Omental fat pad (tissue), 4 donors: ENCODE results near the gene NTM. TPM values are rescaled to one million over a fixed set of nuclear protein-coding genes. Genes with fewer than 3 reads are reported as not detected.

Experiments used
- ATAC-seq: fragments of 150-250 bp; one replicate; pipeline ENCODE4 v1.9.1; 2016; ENCODE audit warnings: mild to moderate bottlenecking, moderate library complexity; ENCODE audit not compliant: low FRiP score
- DNase-seq: peaks from one replicate; pipeline ENCODE4 v3.0.0-alpha.2; 2019; ENCODE audit warnings: low spot score
- total RNA-seq, 4 donors: library from RNA; depleted of rRNA; stranded (reverse); fragments of >200 nt; gene quantifications; one replicate each; pipeline ENCODE4 v1.1.0, GENCODE V29; 2016
- TF ChIP-seq, protein P1 (sequence below), 3 donors: fragments of 450-650 bp; IDR thresholded peaks; one replicate each; pipeline ENCODE4 v1.5.1; 2016 to 2017; ENCODE audit warnings: antibody characterized with exemption in 3 of 3, mild to moderate bottlenecking in 3 of 3, moderate library complexity in 2 of 3

NTM gene
- total RNA-seq, 4 donors from 2014 or later: 0.56 to 5.5 (median 2.4) TPM

DNA sequence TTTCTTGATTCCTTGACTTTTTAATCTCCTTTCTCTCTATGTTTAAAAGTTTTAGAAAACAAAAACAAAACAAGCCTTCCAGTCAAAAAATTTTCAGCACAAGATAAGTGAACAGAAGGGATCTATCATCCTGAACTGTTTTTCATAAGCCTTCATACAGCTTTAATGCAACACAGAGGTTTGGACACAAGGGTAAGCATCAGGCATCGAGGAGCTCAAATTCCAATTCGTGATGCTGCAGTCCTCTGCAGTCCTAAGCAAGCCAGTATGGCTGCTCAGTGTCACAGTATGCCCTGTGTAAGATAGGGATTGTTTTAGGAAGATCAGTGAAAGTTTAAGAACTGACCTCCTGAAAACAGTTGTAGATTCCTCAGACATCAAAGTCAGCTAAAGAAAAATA, 740.9 kb downstream of the NTM start:
- ATAC-seq (no peak), DNase-seq (no peak)
- TF ChIP-seq, protein P1, sequence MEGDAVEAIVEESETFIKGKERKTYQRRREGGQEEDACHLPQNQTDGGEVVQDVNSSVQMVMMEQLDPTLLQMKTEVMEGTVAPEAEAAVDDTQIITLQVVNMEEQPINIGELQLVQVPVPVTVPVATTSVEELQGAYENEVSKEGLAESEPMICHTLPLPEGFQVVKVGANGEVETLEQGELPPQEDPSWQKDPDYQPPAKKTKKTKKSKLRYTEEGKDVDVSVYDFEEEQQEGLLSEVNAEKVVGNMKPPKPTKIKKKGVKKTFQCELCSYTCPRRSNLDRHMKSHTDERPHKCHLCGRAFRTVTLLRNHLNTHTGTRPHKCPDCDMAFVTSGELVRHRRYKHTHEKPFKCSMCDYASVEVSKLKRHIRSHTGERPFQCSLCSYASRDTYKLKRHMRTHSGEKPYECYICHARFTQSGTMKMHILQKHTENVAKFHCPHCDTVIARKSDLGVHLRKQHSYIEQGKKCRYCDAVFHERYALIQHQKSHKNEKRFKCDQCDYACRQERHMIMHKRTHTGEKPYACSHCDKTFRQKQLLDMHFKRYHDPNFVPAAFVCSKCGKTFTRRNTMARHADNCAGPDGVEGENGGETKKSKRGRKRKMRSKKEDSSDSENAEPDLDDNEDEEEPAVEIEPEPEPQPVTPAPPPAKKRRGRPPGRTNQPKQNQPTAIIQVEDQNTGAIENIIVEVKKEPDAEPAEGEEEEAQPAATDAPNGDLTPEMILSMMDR (IDR thresholded peaks at IDR 0.05): no peak

DNA sequence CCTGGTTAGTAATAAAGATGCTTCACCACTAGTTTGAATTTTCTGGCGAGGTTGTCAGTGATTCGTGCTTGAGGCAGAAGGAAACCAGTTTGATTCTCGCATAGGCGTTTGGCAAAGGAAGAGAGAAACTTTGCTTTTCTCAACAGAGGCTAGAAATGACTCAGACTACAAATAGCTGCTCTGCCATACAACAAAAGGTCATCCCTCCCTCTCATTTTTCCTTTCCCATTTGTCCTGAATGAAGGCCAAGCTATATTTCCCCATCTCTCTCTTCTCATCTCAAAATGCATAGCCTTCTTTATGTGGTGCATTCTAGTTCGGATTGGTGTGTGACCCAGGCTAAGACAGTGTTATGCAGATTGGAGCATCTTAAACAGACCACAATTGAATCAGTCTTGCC, 741.4 kb downstream of the NTM start:
- DNase-seq: no peak
- TF ChIP-seq, protein P1 (IDR thresholded peaks at IDR 0.05): no peak
- ATAC-seq: peak; percentile 89

DNA sequence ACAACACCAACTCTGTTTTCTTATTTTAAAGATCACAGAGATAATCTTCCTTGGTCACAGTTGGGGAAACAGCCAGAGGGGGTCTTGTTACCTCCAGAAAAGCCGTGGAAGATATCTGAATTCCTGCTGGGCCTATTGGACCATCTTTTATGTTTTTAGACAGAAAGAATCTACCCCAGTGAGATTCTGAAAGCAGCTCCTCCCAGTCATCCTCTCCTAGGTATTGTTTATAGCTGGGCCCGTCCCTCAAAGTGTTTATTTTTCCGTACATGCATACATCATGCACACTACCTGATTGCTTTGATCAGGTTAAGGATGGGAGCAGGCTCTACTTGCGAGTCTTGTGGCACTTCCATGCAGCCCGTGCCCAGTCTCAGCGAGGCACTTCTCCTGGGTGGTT, 742.4 kb downstream of the NTM start:
- TF ChIP-seq, protein P1 (IDR thresholded peaks at IDR 0.05): no peak

DNA sequence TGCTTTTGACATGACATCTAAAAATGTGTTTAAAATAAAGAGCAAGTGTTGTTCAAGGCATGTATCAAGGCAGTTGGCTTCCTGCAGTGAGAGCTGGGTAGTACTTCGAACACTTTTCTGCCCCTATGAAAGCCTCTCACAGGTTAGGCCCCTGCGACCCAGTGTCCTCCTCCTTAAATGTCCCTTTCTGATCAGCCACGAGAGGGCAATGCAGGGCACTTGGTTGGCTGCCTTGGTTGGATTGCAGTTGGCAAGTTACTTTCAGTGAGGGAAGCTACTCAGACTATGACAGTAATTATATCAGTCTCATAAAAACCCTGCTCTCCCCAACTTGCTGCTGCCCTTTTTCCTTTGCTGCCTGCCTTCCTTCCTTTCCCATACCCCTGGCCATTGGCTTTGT, 743.8 kb downstream of the NTM start:
- TF ChIP-seq, protein P1 (IDR thresholded peaks at IDR 0.05): no peak
- ATAC-seq: no peak
- no peak for DNase-seq

More for the DNA sequence above, 742.4 kb downstream of the NTM start:
- ATAC-seq: no peak
- DNase-seq: no peak

DNA sequence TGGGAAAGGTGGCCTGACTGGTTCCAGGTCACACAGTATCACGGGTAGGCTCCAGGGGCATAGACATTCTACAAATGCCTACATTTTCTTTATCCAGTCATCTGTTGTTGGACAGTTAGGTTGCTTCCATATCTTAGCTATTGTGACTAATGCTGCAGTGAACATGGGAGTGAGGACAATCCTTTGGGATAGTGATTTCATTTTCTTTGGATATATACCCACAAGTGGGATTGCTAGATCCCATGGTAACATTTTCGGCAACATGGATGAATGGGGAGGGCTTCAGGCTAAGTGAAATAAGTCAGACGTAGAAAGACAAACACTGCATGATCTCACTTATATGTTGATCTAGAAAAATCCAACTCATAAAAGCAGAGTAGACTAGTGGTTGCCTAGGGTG, 744.3 kb downstream of the NTM start:
- ATAC-seq (no peak), DNase-seq (no peak)
- TF ChIP-seq, protein P1 (IDR thresholded peaks at IDR 0.05): no peak

DNA sequence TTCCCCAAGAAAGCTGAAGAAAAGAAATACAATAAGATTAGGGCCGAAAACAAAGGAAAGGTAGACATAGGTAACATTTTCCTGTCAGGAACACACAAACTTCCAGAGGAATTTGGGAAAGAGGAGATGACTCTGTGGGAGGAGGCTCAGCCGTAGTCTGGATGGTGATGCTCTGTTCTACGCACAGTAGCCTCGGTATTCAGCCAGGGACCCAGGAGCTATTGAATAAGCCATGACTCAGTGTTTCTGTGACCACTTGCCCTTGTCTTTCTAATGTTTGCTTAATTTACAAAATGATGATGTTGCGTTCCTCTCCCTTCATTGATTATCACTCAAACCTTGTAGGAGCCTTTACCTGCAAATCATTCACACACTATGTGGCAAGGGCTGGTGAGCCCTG, 745.0 kb downstream of the NTM start:
- DNase-seq (no peak), ATAC-seq (no peak)
- TF ChIP-seq, protein P1 (IDR thresholded peaks at IDR 0.05): no peak

DNA sequence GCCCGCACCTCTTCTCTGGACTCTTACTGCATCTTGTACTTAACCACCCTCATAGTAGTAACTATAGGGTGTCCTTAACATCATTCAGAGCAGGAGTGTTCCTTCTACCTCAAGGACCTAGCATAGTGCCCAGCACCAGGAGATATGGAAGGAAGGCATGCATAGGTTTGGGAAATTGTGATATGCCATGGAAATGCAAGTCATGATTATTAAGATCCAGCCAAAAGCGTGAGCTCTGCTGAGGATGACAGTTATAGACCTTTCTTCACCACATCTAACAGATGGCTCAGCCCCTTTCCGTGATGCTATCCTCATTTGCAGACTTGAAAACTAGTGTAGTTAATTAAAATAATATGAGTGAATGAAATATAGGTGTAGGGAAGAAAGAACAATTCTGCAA, 746.1 kb downstream of the NTM start:
- TF ChIP-seq, protein P1 (IDR thresholded peaks at IDR 0.05): no peak
- DNase-seq: no peak
- no peak for ATAC-seq
